Measurements from ENCODE around the gene PKD1L1.

Gene PKD1L1

GRCh38 chr7:47905076-47905920 lies 43.0 kb downstream of the PKD1L1 start:
- DNase-seq: peak in 2 of 51 donors; percentile 10 to 27

GRCh38 chr7:47902013-47902412 lies 46.3 kb downstream of the PKD1L1 start:
- DNase-seq: no peak

GRCh38 chr7:47901542-47901941 lies 46.7 kb downstream of the PKD1L1 start:
- no peak for DNase-seq

GRCh38 chr7:47897831-47898230 lies 50.4 kb downstream of the PKD1L1 start:
- no peak for DNase-seq

- no peak for DNase-seq
Observed at GRCh38 chr7:47896809-47897423, 51.4 kb downstream of the PKD1L1 start.

- DNase-seq: no peak
Observed at GRCh38 chr7:47895026-47895425, 53.2 kb downstream of the PKD1L1 start.

- no peak for DNase-seq
Observed at GRCh38 chr7:47893721-47894365, 54.4 kb downstream of the PKD1L1 start.

- DNase-seq: no peak
Observed at GRCh38 chr7:47893238-47893637, 55.0 kb downstream of the PKD1L1 start.

GRCh38 chr7:47890606-47891005 lies 57.7 kb downstream of the PKD1L1 start:
- no peak for DNase-seq

GRCh38 chr7:47890125-47890524 lies 58.1 kb downstream of the PKD1L1 start:
- DNase-seq: no peak

GRCh38 chr7:47889723-47890122 lies 58.5 kb downstream of the PKD1L1 start:
- DNase-seq: no peak

- DNase-seq: peak in 3 of 51 donors; percentile 6 to 16 (median 14)
Observed at GRCh38 chr7:47888371-47889265, 59.6 kb downstream of the PKD1L1 start.

- DNase-seq: peak in 4 of 51 donors; percentile 10 to 28 (median 20)
Observed at GRCh38 chr7:47887016-47887640, 61.1 kb downstream of the PKD1L1 start.

- no peak for DNase-seq
Observed at GRCh38 chr7:47885987-47886811, 62.1 kb downstream of the PKD1L1 start.

GRCh38 chr7:47885309-47885986 lies 62.8 kb downstream of the PKD1L1 start:
- DNase-seq: no peak

GRCh38 chr7:47884675-47885074 lies 63.6 kb downstream of the PKD1L1 start:
- no peak for DNase-seq

- no peak for DNase-seq
Observed at GRCh38 chr7:47882635-47883034, 65.6 kb downstream of the PKD1L1 start.

GRCh38 chr7:47881256-47881655 lies 67.0 kb downstream of the PKD1L1 start:
- DNase-seq: no peak

- no peak for DNase-seq
Observed at GRCh38 chr7:47878662-47879061, 69.6 kb downstream of the PKD1L1 start.
